ENCODE results near the gene SLC25A27. TPM values are rescaled to one million over a fixed set of nuclear protein-coding genes. Genes with fewer than 3 reads are reported as not detected.

Gene SLC25A27
- total and polyA plus RNA-seq, 2 donors (not counting 1 experiment from before 2014, with no cell fraction given): 0.75 to 3.8 TPM

- H3K27ac Mint-ChIP-seq: no peak overlapping the region
- no peak overlapping the region for H3K4me3 Mint-ChIP-seq
- Histone ChIP-seq H3K9ac (ENCODE audit: low read length) (no peak overlapping the region), H3K27me3 (replicated peaks in 1 of 4; ENCODE audit: control extremely low read depth in 1 of 4, control insufficient read depth in 3 of 4, insufficient read depth in 4 of 4, low read length in 3 of 4) (no peaks in the 10 kb centered on the region), H3K36me3 (replicated peaks in 1 of 2; ENCODE audit: control extremely low read depth in 1 of 2, control insufficient read depth in 1 of 2, extremely low read depth in 1 of 2, insufficient read depth in 2 of 2, low read length in 1 of 2) (no peaks in the 10 kb centered on the region), H3K9me3 (ENCODE audit: control extremely low read depth in 1 of 3, control insufficient read depth in 2 of 3, insufficient read depth in 1 of 3, low read length in 2 of 3) (peaks cover 0 to 17% (median 0%) of the 10 kb centered on the region in 3 donors), H4K20me1 (ENCODE audit: control insufficient read depth, insufficient read depth, low read length, poor library complexity, severe bottlenecking) (no peaks in the 10 kb centered on the region), H3K27ac (ENCODE audit: low read length in 2 of 2) (no peak overlapping the region), H3K4me3 (ENCODE audit: control extremely low read depth in 1 of 5, extremely low read depth in 1 of 5, insufficient read depth in 1 of 5, low read depth in 2 of 5, low read length in 4 of 5) (no peak overlapping the region), H3K79me2 (ENCODE audit: control insufficient read depth, insufficient read depth, low read length) (no peaks in the 10 kb centered on the region), H2AFZ (ENCODE audit: insufficient read depth, low read depth, low read length, poor library complexity, severe bottlenecking) (no peak overlapping the region), H3K4me1 (ENCODE audit: control insufficient read depth in 2 of 2, insufficient read depth in 2 of 2, low read length in 2 of 2) (no peaks in the 10 kb centered on the region), H3K4me2 (replicated peaks; ENCODE audit: low read depth, low read length, poor library complexity, severe bottlenecking) (no peak overlapping the region)
- no peaks in the 10 kb centered on the region for H3K9me3 Mint-ChIP-seq (ENCODE audit: insufficient read depth)
- DNase-seq: peak; percentile 9
- no peak for TF ChIP-seq EZH2 (IDR thresholded peaks at IDR 0.05; ENCODE audit: borderline replicate concordance, insufficient read depth, low read depth, low read length, poor library complexity, severe bottlenecking)
- no peak for TF ChIP-seq CTCF (IDR thresholded peaks at IDR 0.05)
- POLR2A ChIA-PET: no interaction called here
- peaks cover 4% of the 10 kb centered on the region for H3K27me3 Mint-ChIP-seq
- ATAC-seq (ENCODE audit: low read depth): no peak
- no peaks in the 10 kb centered on the region for H3K4me1 Mint-ChIP-seq
- intact Hi-C loops (cut with micrococcal nuclease): no loop called here
- WGBS (ENCODE audit: insufficient coverage): 95% methylated on average over 85 of the region's 85 CpGs
- CTCF ChIA-PET: no interaction called here
Measured at GRCh38 chr6:46688117-46688965, 35.6 kb downstream of the SLC25A27 start.

GRCh38 chr6:46688966-46689335 lies 36.2 kb downstream of the SLC25A27 start:
- H3K4me2 ChIP-seq (replicated peaks; ENCODE audit: low read depth, low read length, poor library complexity, severe bottlenecking): no peak overlapping the region
- Mint-ChIP-seq H3K27ac (no peak overlapping the region), H3K4me3 (no peak overlapping the region), H3K9me3 (ENCODE audit: insufficient read depth) (no peaks in the 10 kb centered on the region), H3K27me3 (peaks cover 4% of the 10 kb centered on the region), H3K4me1 (no peaks in the 10 kb centered on the region)
- no peak overlapping the region for H3K9ac ChIP-seq (ENCODE audit: low read length)
- POLR2A ChIA-PET: no interaction called here
- no peaks in the 10 kb centered on the region for H3K36me3 ChIP-seq (replicated peaks in 1 of 2; ENCODE audit: control extremely low read depth in 1 of 2, control insufficient read depth in 1 of 2, extremely low read depth in 1 of 2, insufficient read depth in 2 of 2, low read length in 1 of 2)
- H3K9me3 ChIP-seq (ENCODE audit: control extremely low read depth in 1 of 3, control insufficient read depth in 2 of 3, insufficient read depth in 1 of 3, low read length in 2 of 3): peaks cover 0 to 17% (median 0%) of the 10 kb centered on the region in 3 donors
- ATAC-seq (ENCODE audit: low read depth) (no peak), DNase-seq (no peak)
- 98% methylated on average over 13 of the region's 13 CpGs for WGBS (ENCODE audit: insufficient coverage)
- no peak overlapping the region for H2AFZ ChIP-seq (ENCODE audit: insufficient read depth, low read depth, low read length, poor library complexity, severe bottlenecking)
- H3K27me3 ChIP-seq (replicated peaks in 1 of 4; ENCODE audit: control extremely low read depth in 1 of 4, control insufficient read depth in 3 of 4, insufficient read depth in 4 of 4, low read length in 3 of 4): no peaks in the 10 kb centered on the region
- no peak overlapping the region for H3K4me3 ChIP-seq (ENCODE audit: control extremely low read depth in 1 of 5, extremely low read depth in 1 of 5, insufficient read depth in 1 of 5, low read depth in 2 of 5, low read length in 4 of 5)
- H4K20me1 ChIP-seq (ENCODE audit: control insufficient read depth, insufficient read depth, low read length, poor library complexity, severe bottlenecking): no peaks in the 10 kb centered on the region
- no peaks in the 10 kb centered on the region for H3K4me1 ChIP-seq (ENCODE audit: control insufficient read depth in 2 of 2, insufficient read depth in 2 of 2, low read length in 2 of 2)
- TF ChIP-seq EZH2 (IDR thresholded peaks at IDR 0.05; ENCODE audit: borderline replicate concordance, insufficient read depth, low read depth, low read length, poor library complexity, severe bottlenecking) (no peak), CTCF (IDR thresholded peaks at IDR 0.05) (no peak)
- H3K27ac ChIP-seq (ENCODE audit: low read length in 2 of 2): no peak overlapping the region
- CTCF ChIA-PET: no interaction called here
- intact Hi-C loops (cut with micrococcal nuclease): no loop called here
- no peaks in the 10 kb centered on the region for H3K79me2 ChIP-seq (ENCODE audit: control insufficient read depth, insufficient read depth, low read length)
